Fibroblast of peridontal ligament (primary cell): ENCODE measurements around the gene LMX1A.

Experiments used
- DNase-seq: peaks from one replicate; pipeline ENCODE4 v3.0.0-alpha.2; 2010; ENCODE audit errors: extremely low read depth

The LMX1A gene

DNA sequence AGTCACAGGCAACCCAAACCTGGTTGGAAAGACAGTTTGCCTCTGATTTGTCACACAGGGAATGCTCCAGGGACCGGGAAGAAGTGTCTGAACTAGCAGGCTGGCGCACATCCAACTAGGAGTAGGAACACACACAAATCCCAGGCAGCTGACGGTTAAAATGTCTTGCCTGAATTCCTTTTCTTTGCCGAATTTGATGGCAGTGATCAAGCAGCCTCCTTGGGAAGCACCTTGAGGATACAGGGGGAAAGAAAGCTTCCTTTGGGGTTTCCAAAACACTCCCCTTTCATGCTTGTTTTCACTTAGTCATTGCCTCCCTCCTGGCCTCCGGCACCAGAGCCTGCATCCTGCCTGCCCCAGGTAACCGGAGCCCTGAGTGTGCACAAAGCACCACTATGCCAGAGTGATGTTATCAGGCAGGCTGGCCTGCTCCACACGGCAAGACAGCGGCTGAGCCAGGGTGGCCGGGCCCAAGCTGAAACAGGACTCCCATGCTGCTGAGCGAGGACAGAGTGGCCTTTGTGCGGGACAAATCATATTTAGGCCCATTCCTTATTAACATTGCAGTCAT is 193.8 kb downstream of the LMX1A start:
- no peak for DNase-seq

DNA sequence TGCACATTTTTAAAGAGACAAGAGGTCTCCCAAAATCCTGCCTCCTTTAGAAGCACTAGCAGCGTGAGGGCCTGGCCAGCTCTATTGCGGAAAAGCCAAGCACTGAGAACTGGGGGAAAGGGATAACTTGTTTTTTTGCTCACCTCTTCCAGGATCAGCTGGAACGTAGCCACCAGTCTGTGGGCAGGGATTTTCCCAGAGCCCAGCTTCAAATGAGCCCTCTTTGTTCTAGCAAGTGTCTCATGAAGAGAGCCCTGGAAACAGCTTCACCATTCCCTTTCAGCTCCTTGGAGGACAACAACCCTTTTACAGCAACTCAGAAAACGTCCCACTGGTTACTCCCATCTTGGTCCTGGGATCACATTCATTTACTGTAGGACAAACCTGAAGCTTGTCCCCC is 195.4 kb downstream of the LMX1A start:
- no peak for DNase-seq

DNA sequence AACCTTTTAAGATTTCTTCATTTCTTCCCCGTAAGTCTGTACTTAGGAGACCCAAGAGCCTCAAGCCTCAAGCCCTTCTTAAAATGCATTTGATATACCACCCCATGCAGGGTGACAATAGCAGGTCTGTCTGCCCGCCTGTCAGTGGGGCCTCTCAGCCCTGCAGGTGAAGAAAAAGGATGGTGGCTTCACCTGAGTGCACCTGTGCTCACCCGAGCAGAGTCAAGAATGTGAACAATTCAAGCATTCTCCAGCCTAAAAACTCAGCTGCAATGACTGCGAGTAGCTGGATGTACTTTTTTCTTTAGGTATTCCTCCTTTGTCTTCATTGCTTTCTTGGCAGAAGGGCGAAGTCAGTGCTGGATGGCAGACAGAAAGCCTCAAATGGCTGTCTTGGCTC is 203.3 kb downstream of the LMX1A start:
- DNase-seq, result no peak

DNA sequence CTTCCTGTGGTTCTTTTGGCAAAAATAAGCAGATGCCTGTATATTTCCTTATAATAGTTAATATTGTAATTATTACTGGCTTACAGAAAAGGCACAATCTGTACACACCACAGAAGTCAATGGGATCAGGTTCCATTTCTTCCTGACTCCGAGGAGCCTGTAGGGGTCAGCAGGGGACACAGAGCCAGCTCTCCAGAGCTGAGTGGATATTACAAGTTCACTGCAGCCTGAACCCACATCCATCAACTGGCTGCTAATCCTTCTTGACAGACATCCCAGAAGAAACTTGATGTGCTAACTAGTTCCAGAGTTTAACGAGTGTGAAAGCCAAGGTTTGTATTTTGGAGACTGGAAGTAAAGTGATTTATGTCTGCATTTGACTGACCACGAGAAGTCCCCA is 203.8 kb downstream of the LMX1A start:
- DNase-seq, result no peak

DNA sequence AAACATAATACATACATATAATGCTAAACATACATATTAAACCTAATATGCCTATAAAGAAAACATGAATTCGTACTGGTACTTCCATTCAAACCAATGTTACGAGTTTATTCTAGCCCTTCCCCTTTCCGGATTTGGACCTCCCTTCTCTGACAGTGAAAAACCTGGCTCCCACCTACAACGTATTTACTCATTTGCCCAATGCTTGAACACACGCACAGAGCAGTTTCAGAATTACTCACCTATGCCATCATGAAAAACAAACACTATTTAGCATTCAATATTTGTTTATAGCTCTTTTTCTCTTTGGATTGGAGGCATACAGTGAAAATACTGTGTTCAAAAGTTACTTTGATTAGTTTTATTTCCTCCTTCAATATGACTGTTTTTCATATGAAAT is 204.4 kb downstream of the LMX1A start:
- no peak for DNase-seq
